HepG2 (cell line): ENCODE measurements around the gene MAPK8IP1. TPM values are rescaled to one million over a fixed set of nuclear protein-coding genes. Genes with fewer than 3 reads are reported as not detected.

Experiments used
- AGO2 ChIP-seq: fragments of 200-400 bp; formaldehyde crosslinking; optimal IDR thresholded peaks from 2 replicates; pipeline ENCODE3; 2017; ENCODE audit warnings: mild to moderate bottlenecking, low read depth, low read length, moderate library complexity
- BRD4 ChIP-seq: sonication (generic); formaldehyde crosslinking; IDR thresholded peaks from 2 replicates; pipeline ENCODE4 v1.4.0; 2020; ENCODE audit warnings: missing genetic modification reagents
- CSRNP1 ChIP-seq: sonication (generic); formaldehyde crosslinking; IDR thresholded peaks from 2 replicates; pipeline ENCODE4 v1.8.1; 2023; ENCODE audit warnings: mild to moderate bottlenecking, missing genetic modification reagents
- HHEX ChIP-seq: IDR thresholded peaks from 2 replicates; pipeline ENCODE4 v1.6.1; 2016; ENCODE audit warnings: control low read depth
- KLF12 ChIP-seq: sonication (generic); formaldehyde crosslinking; IDR thresholded peaks from 2 replicates; pipeline ENCODE4 v1.4.0; 2020; ENCODE audit warnings: missing genetic modification reagents, borderline replicate concordance
- KLF16 ChIP-seq, 2 experiments: sonication (generic) in 1 of 2; formaldehyde crosslinking in 1 of 2; IDR thresholded peaks; 2 replicates each; pipeline versions ENCODE4 v1.6.1 to v1.8.0; 2016 to 2023; ENCODE audit warnings: missing genetic modification reagents in 2 of 2, missing compliant biosample characterization in 1 of 2
- KMT2A ChIP-seq: sonication (generic); formaldehyde crosslinking; IDR thresholded peaks from 2 replicates; pipeline ENCODE4 v1.4.0; 2020; ENCODE audit warnings: missing genetic modification reagents
- KMT2B ChIP-seq: IDR thresholded peaks from 2 replicates; pipeline ENCODE4 v1.6.1; 2016; ENCODE audit warnings: missing genetic modification reagents, missing compliant biosample characterization
- PAX8 ChIP-seq: sonication (generic); formaldehyde crosslinking; IDR thresholded peaks from 2 replicates; pipeline ENCODE4 v1.8.0; 2022; ENCODE audit warnings: mild to moderate bottlenecking, missing genetic modification reagents, borderline replicate concordance
- XRCC5 ChIP-seq: fragments of 200-400 bp; formaldehyde crosslinking; optimal IDR thresholded peaks from 2 replicates; pipeline ENCODE3; 2017; ENCODE audit warnings: mild to moderate bottlenecking, low read length
- ZNF17 ChIP-seq: sonication (generic); formaldehyde crosslinking; IDR thresholded peaks from 2 replicates; pipeline ENCODE4 v1.5.0; 2020; ENCODE audit warnings: mild to moderate bottlenecking, missing genetic modification reagents
- ZNF34 ChIP-seq: sonication (generic); formaldehyde crosslinking; IDR thresholded peaks from 2 replicates; pipeline ENCODE4 v1.4.0; 2020; ENCODE audit warnings: mild to moderate bottlenecking, missing genetic modification reagents, borderline replicate concordance
- ZSCAN20 ChIP-seq: sonication (generic); formaldehyde crosslinking; IDR thresholded peaks from 2 replicates; pipeline ENCODE4 v1.4.0; 2020; ENCODE audit warnings: missing genetic modification reagents, mild to moderate bottlenecking, borderline replicate concordance
- polyA plus RNA-seq, 8 experiments: library from polyadenylated mRNA; depleted of rRNA in 3 of 8; stranded (reverse) in 7 of 8; unstranded in 1 of 8; fragments of >200 nt; fragmentation: Illumina TruSeq in 4 of 8; extraction: Trizol in 4 of 8; gene quantifications; 2 replicates each; pipeline versions ENCODE4 v1.2.1 to v1.2.3, GENCODE V29; 2011 to 2016; ENCODE audit warnings: low read depth in 4 of 8, missing spikeins in 1 of 8, mixed read lengths in 1 of 8; ENCODE audit not compliant: insufficient read depth in 1 of 8
- total RNA-seq, 5 experiments: library from RNA; depleted of rRNA; stranded (reverse); fragments of >200 nt; fragmentation: Illumina TruSeq; extraction: Trizol; gene quantifications; 2 replicates each; pipeline ENCODE4 v1.2.3, GENCODE V29; 2016; ENCODE audit warnings: low read depth in 1 of 5
- TF ChIP-seq, protein P1 (sequence below), 2 experiments: fragments of 450-650 bp in 1 of 2; sonication (generic) in 1 of 2; formaldehyde crosslinking in 1 of 2; IDR thresholded peaks; 2 replicates each; pipeline versions ENCODE4 v1.6.1 to v1.8.0; 2016 to 2022; ENCODE audit warnings: antibody characterized with exemption in 1 of 2, mild to moderate bottlenecking in 1 of 2, missing genetic modification reagents in 1 of 2
- TF ChIP-seq, protein P2 (sequence below): sonication (generic); formaldehyde crosslinking; IDR thresholded peaks from 2 replicates; pipeline ENCODE4 v1.4.0; 2020; ENCODE audit warnings: missing genetic modification reagents

MAPK8IP1 gene
- total and polyA plus RNA-seq, 2 of the 13 experiments (the other 11 are each of a cell fraction or from before 2014, with no cell fraction given): 2.2 to 4.2 TPM

DNA sequence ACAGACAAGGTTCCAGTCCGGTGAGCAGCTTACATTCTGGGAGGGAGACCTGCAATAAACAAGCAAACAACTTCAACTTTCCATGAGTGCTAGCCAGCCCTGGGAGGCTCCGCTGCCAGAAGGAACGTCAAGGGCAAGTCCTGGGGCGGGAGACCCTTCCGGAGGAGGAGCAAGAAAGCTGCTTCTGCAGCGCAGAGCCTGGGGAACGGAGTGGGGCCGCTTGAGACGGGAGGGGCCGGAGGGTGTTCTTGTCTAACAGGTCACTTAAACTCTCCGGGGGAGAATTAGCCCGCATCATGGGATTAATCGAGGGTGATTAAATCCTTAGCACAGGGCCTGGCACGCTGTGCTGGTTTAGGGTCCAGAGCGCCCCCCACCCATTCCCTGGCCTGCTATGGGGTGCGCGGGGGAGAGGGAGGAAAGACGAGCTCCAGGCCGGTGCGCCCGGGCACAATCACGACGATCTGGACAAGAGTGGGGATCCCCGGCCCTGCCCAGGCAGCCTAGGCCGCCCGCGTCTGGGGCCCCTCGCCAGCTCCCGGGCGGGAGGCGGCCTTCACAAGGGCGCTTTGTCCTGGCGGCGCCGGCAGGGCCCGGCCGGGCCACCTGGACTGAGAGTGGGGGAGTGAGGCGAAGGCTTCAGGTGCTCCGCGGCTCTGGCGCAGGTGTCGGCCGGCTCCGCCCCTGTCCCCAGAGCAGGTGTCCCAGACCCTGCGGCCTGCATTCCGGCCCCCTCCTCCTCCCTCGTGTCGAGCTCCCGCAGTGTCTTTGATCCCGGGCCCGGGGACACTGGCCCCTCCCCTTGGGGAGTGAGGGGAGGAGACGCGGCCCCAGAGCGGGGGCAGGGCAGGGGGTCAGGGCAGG is 36.3 kb downstream of the MAPK8IP1 start (continued):
- TF ChIP-seq KMT2B (CRISPR knock-in tag) (peak; percentile 39; the same call in 1 of the 2 replicates), PAX8 (CRISPR knock-in tag) (0 out of 2 replicates have a peak, but pooled peaks have one; percentile 80), XRCC5 (peak; percentile 40), BRD4 (CRISPR knock-in tag) (peak; percentile 38; the same call in 1 of the 2 replicates), CSRNP1 (peak; percentile 59), ZNF34 (CRISPR knock-in tag) (peak; percentile 60; the same call in 1 of the 2 replicates), ZNF17 (CRISPR knock-in tag) (peak; percentile 23; the same call in 1 of the 2 replicates), HHEX (CRISPR knock-in tag) (no peak), KLF12 (CRISPR knock-in tag) (0 out of 2 replicates have a peak, but pooled peaks have one; percentile 17), ZSCAN20 (CRISPR knock-in tag) (0 out of 2 replicates have a peak, but pooled peaks have one; percentile 31), KMT2A (CRISPR knock-in tag) (peak; percentile 52; the same call in 1 of the 2 replicates), KLF16 (CRISPR knock-in tag; IDR thresholded peaks at IDR 0.05) (peak in 1 of 2 experiments; percentile 18; a peak in 1 of 4 replicates), AGO2 (peak; percentile 15)
- TF ChIP-seq, protein P1, sequence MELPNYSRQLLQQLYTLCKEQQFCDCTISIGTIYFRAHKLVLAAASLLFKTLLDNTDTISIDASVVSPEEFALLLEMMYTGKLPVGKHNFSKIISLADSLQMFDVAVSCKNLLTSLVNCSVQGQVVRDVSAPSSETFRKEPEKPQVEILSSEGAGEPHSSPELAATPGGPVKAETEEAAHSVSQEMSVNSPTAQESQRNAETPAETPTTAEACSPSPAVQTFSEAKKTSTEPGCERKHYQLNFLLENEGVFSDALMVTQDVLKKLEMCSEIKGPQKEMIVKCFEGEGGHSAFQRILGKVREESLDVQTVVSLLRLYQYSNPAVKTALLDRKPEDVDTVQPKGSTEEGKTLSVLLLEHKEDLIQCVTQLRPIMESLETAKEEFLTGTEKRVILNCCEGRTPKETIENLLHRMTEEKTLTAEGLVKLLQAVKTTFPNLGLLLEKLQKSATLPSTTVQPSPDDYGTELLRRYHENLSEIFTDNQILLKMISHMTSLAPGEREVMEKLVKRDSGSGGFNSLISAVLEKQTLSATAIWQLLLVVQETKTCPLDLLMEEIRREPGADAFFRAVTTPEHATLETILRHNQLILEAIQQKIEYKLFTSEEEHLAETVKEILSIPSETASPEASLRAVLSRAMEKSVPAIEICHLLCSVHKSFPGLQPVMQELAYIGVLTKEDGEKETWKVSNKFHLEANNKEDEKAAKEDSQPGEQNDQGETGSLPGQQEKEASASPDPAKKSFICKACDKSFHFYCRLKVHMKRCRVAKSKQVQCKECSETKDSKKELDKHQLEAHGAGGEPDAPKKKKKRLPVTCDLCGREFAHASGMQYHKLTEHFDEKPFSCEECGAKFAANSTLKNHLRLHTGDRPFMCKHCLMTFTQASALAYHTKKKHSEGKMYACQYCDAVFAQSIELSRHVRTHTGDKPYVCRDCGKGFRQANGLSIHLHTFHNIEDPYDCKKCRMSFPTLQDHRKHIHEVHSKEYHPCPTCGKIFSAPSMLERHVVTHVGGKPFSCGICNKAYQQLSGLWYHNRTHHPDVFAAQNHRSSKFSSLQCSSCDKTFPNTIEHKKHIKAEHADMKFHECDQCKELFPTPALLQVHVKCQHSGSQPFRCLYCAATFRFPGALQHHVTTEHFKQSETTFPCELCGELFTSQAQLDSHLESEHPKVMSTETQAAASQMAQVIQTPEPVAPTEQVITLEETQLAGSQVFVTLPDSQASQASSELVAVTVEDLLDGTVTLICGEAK (IDR thresholded peaks at IDR 0.05): no peak
- TF ChIP-seq, protein P1 (CRISPR knock-in tag; IDR thresholded peaks at IDR 0.05): 0 out of 2 replicates have a peak, but pooled peaks have one; percentile 54
- TF ChIP-seq, protein P2, sequence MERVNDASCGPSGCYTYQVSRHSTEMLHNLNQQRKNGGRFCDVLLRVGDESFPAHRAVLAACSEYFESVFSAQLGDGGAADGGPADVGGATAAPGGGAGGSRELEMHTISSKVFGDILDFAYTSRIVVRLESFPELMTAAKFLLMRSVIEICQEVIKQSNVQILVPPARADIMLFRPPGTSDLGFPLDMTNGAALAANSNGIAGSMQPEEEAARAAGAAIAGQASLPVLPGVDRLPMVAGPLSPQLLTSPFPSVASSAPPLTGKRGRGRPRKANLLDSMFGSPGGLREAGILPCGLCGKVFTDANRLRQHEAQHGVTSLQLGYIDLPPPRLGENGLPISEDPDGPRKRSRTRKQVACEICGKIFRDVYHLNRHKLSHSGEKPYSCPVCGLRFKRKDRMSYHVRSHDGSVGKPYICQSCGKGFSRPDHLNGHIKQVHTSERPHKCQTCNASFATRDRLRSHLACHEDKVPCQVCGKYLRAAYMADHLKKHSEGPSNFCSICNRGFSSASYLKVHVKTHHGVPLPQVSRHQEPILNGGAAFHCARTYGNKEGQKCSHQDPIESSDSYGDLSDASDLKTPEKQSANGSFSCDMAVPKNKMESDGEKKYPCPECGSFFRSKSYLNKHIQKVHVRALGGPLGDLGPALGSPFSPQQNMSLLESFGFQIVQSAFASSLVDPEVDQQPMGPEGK (CRISPR knock-in tag): peak; percentile 96
